HEK293 (cell line): Measurements from ENCODE around the gene NR1H2.
A peak's percentile ranks its signal among the peaks of the same experiment; 100 is the strongest.

Experiments
- CTCF ChIP-seq: fragments of 450-650 bp; formaldehyde crosslinking; IDR thresholded peaks from 2 replicates; pipeline ENCODE4 v1.5.1; 2016; ENCODE audit warnings: missing biosample characterization, missing genetic modification characterization
- GLI2 ChIP-seq: fragments of 450-650 bp; formaldehyde crosslinking; IDR thresholded peaks from 2 replicates; pipeline ENCODE4; 2017; ENCODE audit warnings: missing biosample characterization, missing genetic modification characterization, low read depth, borderline replicate concordance
- PRDM4 ChIP-seq: fragments of 450-650 bp; formaldehyde crosslinking; IDR thresholded peaks from 2 replicates; pipeline ENCODE4 v1.5.1; 2017; ENCODE audit warnings: missing biosample characterization, missing genetic modification characterization
- SETDB1 ChIP-seq: IDR thresholded peaks from one replicate; pipeline ENCODE4 v1.6.1; 2017; ENCODE audit warnings: mild to moderate bottlenecking, low read length, moderate library complexity, mixed read lengths; ENCODE audit not compliant: insufficient read length
- SP3 ChIP-seq: fragments of 450-650 bp; formaldehyde crosslinking; IDR thresholded peaks from 2 replicates; pipeline ENCODE4 v1.5.1; 2016; ENCODE audit warnings: missing biosample characterization, missing genetic modification characterization
- YY1 ChIP-seq: fragments of 450-650 bp; formaldehyde crosslinking; IDR thresholded peaks from 2 replicates; pipeline ENCODE4 v1.5.1; 2018; ENCODE audit warnings: missing biosample characterization, missing genetic modification characterization
- YY2 ChIP-seq: fragments of 450-650 bp; formaldehyde crosslinking; IDR thresholded peaks from 2 replicates; pipeline ENCODE4 v1.5.1; 2016; ENCODE audit warnings: missing biosample characterization, missing genetic modification characterization
- ZBTB17 ChIP-seq: fragments of 450-650 bp; formaldehyde crosslinking; IDR thresholded peaks from 2 replicates; pipeline ENCODE4 v1.5.1; 2016; ENCODE audit warnings: missing biosample characterization, missing genetic modification characterization
- ZBTB49 ChIP-seq: fragments of 450-650 bp; formaldehyde crosslinking; IDR thresholded peaks from 2 replicates; pipeline ENCODE4 v1.5.1; 2016; ENCODE audit warnings: missing biosample characterization, missing genetic modification characterization, low read depth
- ZBTB6 ChIP-seq: fragments of 450-650 bp; formaldehyde crosslinking; IDR thresholded peaks from 2 replicates; pipeline ENCODE4 v1.5.1; 2017; ENCODE audit warnings: missing biosample characterization, missing genetic modification characterization
- ZBTB8A ChIP-seq: fragments of 450-650 bp; formaldehyde crosslinking; IDR thresholded peaks from 2 replicates; pipeline ENCODE4 v1.5.1; 2016; ENCODE audit warnings: missing biosample characterization, missing genetic modification characterization
- ZFHX2 ChIP-seq: fragments of 450-650 bp; formaldehyde crosslinking; conservative IDR thresholded peaks from 2 replicates; pipeline ENCODE4 v1.5.1; 2016; ENCODE audit warnings: missing biosample characterization, missing genetic modification characterization
- ZNF133 ChIP-seq: fragments of 450-650 bp; formaldehyde crosslinking; IDR thresholded peaks from 2 replicates; pipeline ENCODE4 v1.5.1; 2016; ENCODE audit warnings: missing biosample characterization, missing genetic modification characterization
- ZNF146 ChIP-seq: fragments of 450-650 bp; formaldehyde crosslinking; IDR thresholded peaks from 2 replicates; pipeline ENCODE4 v1.5.1; 2016; ENCODE audit warnings: missing biosample characterization, missing genetic modification characterization
- ZNF157 ChIP-seq: fragments of 450-650 bp; formaldehyde crosslinking; IDR thresholded peaks from 2 replicates; pipeline ENCODE4 v1.5.1; 2016; ENCODE audit warnings: missing biosample characterization, missing genetic modification characterization
- ZNF16 ChIP-seq: fragments of 450-650 bp; formaldehyde crosslinking; IDR thresholded peaks from 2 replicates; pipeline ENCODE4 v1.5.1; 2016; ENCODE audit warnings: low read depth, missing biosample characterization, missing genetic modification characterization
- ZNF19 ChIP-seq: fragments of 450-650 bp; formaldehyde crosslinking; IDR thresholded peaks from 2 replicates; pipeline ENCODE4; 2016; ENCODE audit warnings: missing biosample characterization, missing genetic modification characterization, low read depth
- ZNF280C ChIP-seq: fragments of 450-650 bp; formaldehyde crosslinking; IDR thresholded peaks from 2 replicates; pipeline ENCODE4 v1.5.1; 2016; ENCODE audit warnings: missing biosample characterization, missing genetic modification characterization
- ZNF404 ChIP-seq: fragments of 450-650 bp; formaldehyde crosslinking; IDR thresholded peaks from 2 replicates; pipeline ENCODE4 v1.5.1; 2017; ENCODE audit warnings: missing biosample characterization, missing genetic modification characterization
- ZNF561 ChIP-seq: fragments of 450-650 bp; IDR thresholded peaks from 2 replicates; pipeline ENCODE4 v1.5.1; 2018; ENCODE audit warnings: missing biosample characterization, missing genetic modification characterization, borderline replicate concordance
- ZNF580 ChIP-seq: fragments of 450-650 bp; formaldehyde crosslinking; IDR thresholded peaks from 2 replicates; pipeline ENCODE4 v1.5.1; 2016; ENCODE audit warnings: missing biosample characterization, missing genetic modification characterization
- ZNF629 ChIP-seq: fragments of 450-650 bp; formaldehyde crosslinking; IDR thresholded peaks from 2 replicates; pipeline ENCODE4 v1.5.1; 2017; ENCODE audit warnings: missing biosample characterization, missing genetic modification characterization
- ZNF654 ChIP-seq: fragments of 450-650 bp; formaldehyde crosslinking; IDR thresholded peaks from 2 replicates; pipeline ENCODE4 v1.5.1; 2016; ENCODE audit warnings: low read depth, missing biosample characterization, missing genetic modification characterization
- ZNF664 ChIP-seq: fragments of 450-650 bp; formaldehyde crosslinking; IDR thresholded peaks from 2 replicates; pipeline ENCODE4 v1.5.1; 2016; ENCODE audit warnings: missing biosample characterization, missing genetic modification characterization
- ZNF704 ChIP-seq: fragments of 450-650 bp; formaldehyde crosslinking; IDR thresholded peaks from 2 replicates; pipeline ENCODE4 v1.5.1; 2016; ENCODE audit warnings: missing biosample characterization, missing genetic modification characterization
- ZNF843 ChIP-seq: fragments of 450-650 bp; formaldehyde crosslinking; IDR thresholded peaks from 2 replicates; pipeline ENCODE4 v1.5.1; 2016; ENCODE audit warnings: missing biosample characterization, missing genetic modification characterization

Gene NR1H2

GRCh38 chr19:50376166-50377050 lies at the start of gene NR1H2 (continued):
- no peak for TF ChIP-seq ZNF280C (tag by site-specific recombination)
- no peak for TF ChIP-seq ZNF146 (tag by site-specific recombination)
- TF ChIP-seq ZNF664: peak; percentile 52
- TF ChIP-seq ZNF654 (tag by site-specific recombination): no peak
- peak; percentile 47 for TF ChIP-seq ZFHX2
- peak; percentile 99 for TF ChIP-seq ZNF580
- no peak for TF ChIP-seq ZBTB8A (tag by site-specific recombination)
- TF ChIP-seq ZNF16 (tag by site-specific recombination): no peak
- no peak for TF ChIP-seq ZNF704 (tag by site-specific recombination)
- TF ChIP-seq YY2 (tag by site-specific recombination): no peak; the same call in 1 of the 2 replicates
- no peak for TF ChIP-seq SETDB1
- TF ChIP-seq ZNF157 (tag by site-specific recombination): no peak
- TF ChIP-seq ZNF843: peak; percentile 56
- no peak; the same call in 1 of the 2 replicates for TF ChIP-seq YY1 (tag by site-specific recombination)
- peak; percentile 24; the same call in 1 of the 2 replicates for TF ChIP-seq ZBTB6 (tag by site-specific recombination)
- TF ChIP-seq ZNF629 (tag by site-specific recombination): peak; percentile 100
- 0 out of 2 replicates have a peak, but pooled peaks have one; percentile 8 for TF ChIP-seq CTCF (tag by site-specific recombination)
- TF ChIP-seq ZNF561 (tag by site-specific recombination): peak; percentile 69; the same call in 1 of the 2 replicates
- TF ChIP-seq SP3 (tag by site-specific recombination): peak; percentile 93
- peak; percentile 86 for TF ChIP-seq ZBTB17 (tag by site-specific recombination)
- TF ChIP-seq ZBTB49 (tag by site-specific recombination): no peak
- no peak for TF ChIP-seq ZNF19 (tag by site-specific recombination)
- no peak for TF ChIP-seq ZNF404
- TF ChIP-seq GLI2: no peak
- no peak for TF ChIP-seq ZNF133
- TF ChIP-seq PRDM4 (tag by site-specific recombination): 0 out of 2 replicates have a peak, but pooled peaks have one; percentile 23
